K562 (cell line): ENCODE data around the gene HTT-AS. TPM values are rescaled to one million over a fixed set of nuclear protein-coding genes. Genes with fewer than 3 reads are reported as not detected.

Experiments used
- BCOR ChIP-seq: fragments of 450-650 bp; IDR thresholded peaks from 2 replicates; pipeline ENCODE4 v1.6.1; 2016
- CHCHD3 ChIP-seq: fragments of 250-450 bp; sonication (Bioruptor Pico); IDR thresholded peaks from 2 replicates; pipeline ENCODE4 v2.1.2; 2022; ENCODE audit warnings: mild to moderate bottlenecking
- ETS2 ChIP-seq: IDR thresholded peaks from 2 replicates; pipeline ENCODE4 v1.6.1; 2016; ENCODE audit warnings: borderline replicate concordance, missing genetic modification characterization, mild to moderate bottlenecking, moderate library complexity, missing compliant biosample characterization; ENCODE audit not compliant: poor library complexity, severe bottlenecking
- FOXA3 ChIP-seq, 2 experiments: fragments of 450-650 bp in 1 of 2; sonication (generic) in 1 of 2; formaldehyde crosslinking; IDR thresholded peaks in 1 of 2; conservative IDR thresholded peaks in 1 of 2; 2 replicates each; pipeline versions ENCODE4 v1.4.0 to v1.8.0; 2020 to 2022; ENCODE audit warnings: mild to moderate bottlenecking in 2 of 2, missing genetic modification reagents in 1 of 2
- FOXK1 ChIP-seq: sonication (generic); formaldehyde crosslinking; IDR thresholded peaks from 2 replicates; pipeline ENCODE4 v1.8.0; 2022; ENCODE audit warnings: missing genetic modification reagents, mild to moderate bottlenecking, borderline replicate concordance
- HNRNPL ChIP-seq: fragments of 200-400 bp; formaldehyde crosslinking; IDR thresholded peaks from 2 replicates; pipeline ENCODE4 v1.6.1; 2017; ENCODE audit warnings: low read depth, mild to moderate bottlenecking, low read length
- KDM2B ChIP-seq: fragments of 250-450 bp; sonication (Bioruptor Pico); IDR thresholded peaks from 2 replicates; pipeline ENCODE4 v1.8.0; 2021; ENCODE audit warnings: mild to moderate bottlenecking, moderate library complexity
- NONO ChIP-seq, 2 experiments: fragments of 200-400 bp in 1 of 2; fragments of 450-650 bp in 1 of 2; formaldehyde crosslinking in 1 of 2; IDR thresholded peaks; 2 replicates each; pipeline ENCODE4 v1.6.1; 2017; ENCODE audit warnings: low read depth in 2 of 2, mild to moderate bottlenecking in 2 of 2, moderate library complexity in 2 of 2, low read length in 1 of 2
- NR2C1 ChIP-seq, 2 experiments: fragments of 450-650 bp; IDR thresholded peaks; 2 replicates each; pipeline ENCODE4 v1.6.1; 2017; ENCODE audit warnings: mild to moderate bottlenecking in 2 of 2, antibody characterized with exemption in 1 of 2, inconsistent platforms in 1 of 2, missing compliant biosample characterization in 1 of 2, missing genetic modification characterization in 1 of 2
- NR2F6 ChIP-seq: fragments of 450-650 bp; formaldehyde crosslinking; IDR thresholded peaks from 2 replicates; pipeline ENCODE4 v1.4.0; 2020; ENCODE audit warnings: mild to moderate bottlenecking
- NUFIP1 ChIP-seq: fragments of 450-650 bp; IDR thresholded peaks from 2 replicates; pipeline ENCODE4 v1.6.1; 2018; ENCODE audit not compliant: partially characterized antibody
- PML ChIP-seq: IDR thresholded peaks from 2 replicates; pipeline ENCODE4 v1.6.1; 2012; ENCODE audit warnings: low read length, inconsistent platforms
- POLR3G ChIP-seq: IDR thresholded peaks from 2 replicates; pipeline ENCODE4 v1.6.1; 2011; ENCODE audit not compliant: insufficient read length, insufficient replicate concordance; ENCODE audit errors: extremely low read depth
- PURB ChIP-seq: sonication (generic); formaldehyde crosslinking; IDR thresholded peaks from 2 replicates; pipeline ENCODE4 v1.9.0; 2021; ENCODE audit warnings: low read depth, mild to moderate bottlenecking, missing genetic modification reagents
- RFX7 ChIP-seq: fragments of 250-450 bp; sonication (Bioruptor Pico); IDR thresholded peaks from 2 replicates; pipeline ENCODE4 v1.5.1; 2021; ENCODE audit warnings: mild to moderate bottlenecking
- SP1 ChIP-seq: sonication (generic); formaldehyde crosslinking; IDR thresholded peaks from 2 replicates; pipeline ENCODE4 v1.8.1; 2022; ENCODE audit warnings: mild to moderate bottlenecking, missing genetic modification reagents
- TGIF2 ChIP-seq: sonication (generic); formaldehyde crosslinking; IDR thresholded peaks from 2 replicates; pipeline ENCODE4 v1.8.1; 2022; ENCODE audit warnings: mild to moderate bottlenecking, missing genetic modification reagents, moderate library complexity
- XRCC4 ChIP-seq: IDR thresholded peaks from one replicate; pipeline ENCODE4 v1.6.1; 2011; ENCODE audit not compliant: insufficient read depth, insufficient read length; ENCODE audit errors: extremely low read depth
- ZFP1 ChIP-seq: fragments of 450-650 bp; formaldehyde crosslinking; IDR thresholded peaks from 2 replicates; pipeline ENCODE4 v1.4.0; 2020; ENCODE audit warnings: mild to moderate bottlenecking, mixed read lengths
- ZNF24 ChIP-seq: fragments of 450-650 bp; IDR thresholded peaks from 2 replicates; pipeline ENCODE4 v1.6.1; 2016
- ZNF584 ChIP-seq: fragments of 200-800 bp; sonication (Bioruptor generic); IDR thresholded peaks from 2 replicates; pipeline ENCODE4 v1.6.1; 2016; ENCODE audit warnings: low read depth, mild to moderate bottlenecking, missing genetic modification characterization, missing compliant biosample characterization
- ZNF75A ChIP-seq: fragments of 450-650 bp; formaldehyde crosslinking; IDR thresholded peaks from 2 replicates; pipeline ENCODE4 v1.4.0; 2020; ENCODE audit warnings: mild to moderate bottlenecking
- ZNF79 ChIP-seq: fragments of 250-450 bp; sonication (Bioruptor Pico); IDR thresholded peaks from 2 replicates; pipeline ENCODE4 v1.4.0; 2020; ENCODE audit warnings: low read depth, mild to moderate bottlenecking, moderate library complexity
- ZSCAN32 ChIP-seq: fragments of 450-650 bp; formaldehyde crosslinking; IDR thresholded peaks from 2 replicates; pipeline ENCODE4 v1.4.0; 2020; ENCODE audit warnings: mild to moderate bottlenecking, moderate library complexity
- polyA plus RNA-seq, 8 experiments: library from polyadenylated mRNA; depleted of rRNA in 4 of 8; stranded (reverse) in 5 of 8; unstranded in 3 of 8; fragments of >200 nt; fragmentation: Nextera tagmentation in 2 of 8; fragmentation: Illumina TruSeq in 1 of 8; extraction: Ambion mirVana in 2 of 8; extraction: Trizol in 1 of 8; gene quantifications; 2 replicates each; pipeline versions ENCODE4 v1.2.1 to v1.2.3, GENCODE V29; 2011 to 2014; ENCODE audit warnings: inconsistent platforms in 1 of 8, missing spikeins in 1 of 8
- total RNA-seq, 7 experiments: library from RNA; depleted of rRNA in 6 of 7; stranded (reverse); fragments of >200 nt in 6 of 7; fragmentation: Illumina TruSeq in 2 of 7; extraction: Trizol in 2 of 7; gene quantifications; 2 replicates each; pipeline versions ENCODE4 v1.2.1 to v1.2.3, GENCODE V29; 2011 to 2021; ENCODE audit warnings: low replicate concordance in 1 of 7
- TF ChIP-seq, protein P1 (sequence below): fragments of 450-650 bp; formaldehyde crosslinking; IDR thresholded peaks from 2 replicates; pipeline ENCODE4 v1.4.0; 2020; ENCODE audit warnings: mild to moderate bottlenecking, mixed read lengths
- TF ChIP-seq, protein P2 (sequence below): fragments of 250-450 bp; sonication (Bioruptor Pico); IDR thresholded peaks from 2 replicates; pipeline ENCODE4 v1.6.1; 2021; ENCODE audit warnings: mild to moderate bottlenecking
- TF ChIP-seq, protein P3 (sequence below): sonication (generic); formaldehyde crosslinking; IDR thresholded peaks from 2 replicates; pipeline ENCODE4 v1.8.1; 2022; ENCODE audit warnings: missing genetic modification reagents

HTT-AS gene
- total and polyA plus RNA-seq, 9 of the 15 experiments (the other 6 are each of a cell fraction or from before 2014, with no cell fraction given) = not detected

DNA sequence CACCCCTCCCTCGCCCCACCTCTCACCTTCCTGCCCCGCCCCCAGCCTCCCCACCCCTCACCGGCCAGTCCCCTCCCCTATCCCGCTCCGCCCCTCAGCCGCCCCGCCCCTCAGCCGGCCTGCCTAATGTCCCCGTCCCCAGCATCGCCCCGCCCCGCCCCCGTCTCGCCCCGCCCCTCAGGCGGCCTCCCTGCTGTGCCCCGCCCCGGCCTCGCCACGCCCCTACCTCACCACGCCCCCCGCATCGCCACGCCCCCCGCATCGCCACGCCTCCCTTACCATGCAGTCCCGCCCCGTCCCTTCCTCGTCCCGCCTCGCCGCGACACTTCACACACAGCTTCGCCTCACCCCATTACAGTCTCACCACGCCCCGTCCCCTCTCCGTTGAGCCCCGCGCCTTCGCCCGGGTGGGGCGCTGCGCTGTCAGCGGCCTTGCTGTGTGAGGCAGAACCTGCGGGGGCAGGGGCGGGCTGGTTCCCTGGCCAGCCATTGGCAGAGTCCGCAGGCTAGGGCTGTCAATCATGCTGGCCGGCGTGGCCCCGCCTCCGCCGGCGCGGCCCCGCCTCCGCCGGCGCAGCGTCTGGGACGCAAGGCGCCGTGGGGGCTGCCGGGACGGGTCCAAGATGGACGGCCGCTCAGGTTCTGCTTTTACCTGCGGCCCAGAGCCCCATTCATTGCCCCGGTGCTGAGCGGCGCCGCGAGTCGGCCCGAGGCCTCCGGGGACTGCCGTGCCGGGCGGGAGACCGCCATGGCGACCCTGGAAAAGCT lies at the start of gene HTT-AS, which contains the start of gene HTT (continued):
- TF ChIP-seq, protein P1, sequence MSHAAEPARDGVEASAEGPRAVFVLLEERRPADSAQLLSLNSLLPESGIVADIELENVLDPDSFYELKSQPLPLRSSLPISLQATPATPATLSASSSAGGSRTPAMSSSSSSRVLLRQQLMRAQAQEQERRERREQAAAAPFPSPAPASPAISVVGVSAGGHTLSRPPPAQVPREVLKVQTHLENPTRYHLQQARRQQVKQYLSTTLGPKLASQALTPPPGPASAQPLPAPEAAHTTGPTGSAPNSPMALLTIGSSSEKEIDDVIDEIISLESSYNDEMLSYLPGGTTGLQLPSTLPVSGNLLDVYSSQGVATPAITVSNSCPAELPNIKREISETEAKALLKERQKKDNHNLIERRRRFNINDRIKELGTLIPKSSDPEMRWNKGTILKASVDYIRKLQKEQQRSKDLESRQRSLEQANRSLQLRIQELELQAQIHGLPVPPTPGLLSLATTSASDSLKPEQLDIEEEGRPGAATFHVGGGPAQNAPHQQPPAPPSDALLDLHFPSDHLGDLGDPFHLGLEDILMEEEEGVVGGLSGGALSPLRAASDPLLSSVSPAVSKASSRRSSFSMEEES (CRISPR knock-in tag) = no peak
- TF ChIP-seq HNRNPL (no peak), FOXA3 (CRISPR knock-in tag; conservative IDR thresholded peaks at IDR 0.05 in 1 of 2, IDR thresholded peaks at IDR 0.05 in 1 of 2) (no peak), KDM2B (no peak), ZNF75A (0 out of 2 replicates have a peak, but pooled peaks have one; percentile 37), NR2C1 (IDR thresholded peaks at IDR 0.05) (no peak), NR2C1 (tag; IDR thresholded peaks at IDR 0.05) (no peak), ZNF79 (CRISPR knock-in tag) (no peak), NR2F6 (CRISPR knock-in tag) (no peak), RFX7 (CRISPR knock-in tag) (no peak), POLR3G (no peak), ZNF584 (CRISPR knock-in tag) (no peak), ETS2 (no peak), PURB (CRISPR knock-in tag) (no peak), XRCC4 (no peak), TGIF2 (CRISPR knock-in tag) (no peak), ZSCAN32 (0 out of 2 replicates have a peak, but pooled peaks have one; percentile 6), BCOR (no peak), NUFIP1 (no peak), FOXK1 (CRISPR knock-in tag) (no peak), SP1 (peak; percentile 95), ZNF24 (no peak), PML (peak; percentile 58; the same call in 1 of the 2 replicates), CHCHD3 (CRISPR knock-in tag) (no peak), ZFP1 (CRISPR knock-in tag) (no peak), NONO (IDR thresholded peaks at IDR 0.05; ENCODE audit: low read depth in 2 of 2, low read length in 1 of 2) (0 out of 4 replicates have a peak, but pooled peaks of 1 of the 2 experiments have one; percentile 34)
- TF ChIP-seq, protein P2, sequence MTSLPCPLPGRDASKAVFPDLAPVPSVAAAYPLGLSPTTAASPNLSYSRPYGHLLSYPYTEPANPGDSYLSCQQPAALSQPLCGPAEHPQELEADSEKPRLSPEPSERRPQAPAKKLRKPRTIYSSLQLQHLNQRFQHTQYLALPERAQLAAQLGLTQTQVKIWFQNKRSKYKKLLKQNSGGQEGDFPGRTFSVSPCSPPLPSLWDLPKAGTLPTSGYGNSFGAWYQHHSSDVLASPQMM (CRISPR knock-in tag) = no peak
- TF ChIP-seq, protein P3, sequence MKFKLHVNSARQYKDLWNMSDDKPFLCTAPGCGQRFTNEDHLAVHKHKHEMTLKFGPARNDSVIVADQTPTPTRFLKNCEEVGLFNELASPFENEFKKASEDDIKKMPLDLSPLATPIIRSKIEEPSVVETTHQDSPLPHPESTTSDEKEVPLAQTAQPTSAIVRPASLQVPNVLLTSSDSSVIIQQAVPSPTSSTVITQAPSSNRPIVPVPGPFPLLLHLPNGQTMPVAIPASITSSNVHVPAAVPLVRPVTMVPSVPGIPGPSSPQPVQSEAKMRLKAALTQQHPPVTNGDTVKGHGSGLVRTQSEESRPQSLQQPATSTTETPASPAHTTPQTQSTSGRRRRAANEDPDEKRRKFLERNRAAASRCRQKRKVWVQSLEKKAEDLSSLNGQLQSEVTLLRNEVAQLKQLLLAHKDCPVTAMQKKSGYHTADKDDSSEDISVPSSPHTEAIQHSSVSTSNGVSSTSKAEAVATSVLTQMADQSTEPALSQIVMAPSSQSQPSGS (CRISPR knock-in tag) = no peak
